ENCODE results near the gene DUSP16.

Gene DUSP16

GRCh38 chr12:12560587-12561370 is 1.9 kb downstream of the DUSP16 start:
- H4K91ac ChIP-seq (ENCODE audit: low read depth, low read length, poor library complexity) = no peak overlapping the region
- no peak overlapping the region for H2AK5ac ChIP-seq (ENCODE audit: low read depth, low read length)
- H3K23ac ChIP-seq (ENCODE audit: low read depth, low read length, poor library complexity) = no peak overlapping the region
- peak overlapping the region; percentile 88 for H2AFZ ChIP-seq (ENCODE audit: low read length)
- H4K8ac ChIP-seq (ENCODE audit: low read depth, low read length) = no peak overlapping the region
- no peak overlapping the region for H2BK12ac ChIP-seq (ENCODE audit: low read length)
- no peak overlapping the region for H3K9ac ChIP-seq (ENCODE audit: low read depth, low read length, poor library complexity)
- DNase-seq (ENCODE audit: low spot score) = peak; percentile 17
- peak overlapping the region; percentile 48 for H3K4me2 ChIP-seq (ENCODE audit: insufficient read depth, low read length, poor library complexity, severe bottlenecking)
- no CpG with 5 or more reads among the region's 9 CpGs for WGBS, 2 donors (ENCODE audit: extremely low coverage in 2 of 2, insufficient read length in 2 of 2, insufficient replicate concordance in 1 of 2)
- no peak overlapping the region for H2BK5ac ChIP-seq (ENCODE audit: low read length)
- peaks cover 2 to 5% of the 10 kb centered on the region in 2 donors for H3K9me3 ChIP-seq (replicated peaks in 1 of 2; ENCODE audit: control insufficient read depth in 2 of 2, insufficient read depth in 1 of 2, low read depth in 1 of 2, low read length in 2 of 2)
- H3K14ac ChIP-seq (ENCODE audit: low read length) = no peak overlapping the region
- no peak overlapping the region for H3K18ac ChIP-seq (ENCODE audit: low read length)
- H2BK120ac ChIP-seq (ENCODE audit: low read depth, low read length) = no peak overlapping the region
- peaks cover 2 to 7% of the 10 kb centered on the region in 2 donors for H3K4me1 ChIP-seq (ENCODE audit: control insufficient read depth in 2 of 2, insufficient read depth in 1 of 2, low read depth in 1 of 2, low read length in 2 of 2)
- no peak overlapping the region for H3K4ac ChIP-seq (ENCODE audit: low read length)
- H3K27me3 ChIP-seq (ENCODE audit: control insufficient read depth in 3 of 3, insufficient read depth in 3 of 3, low read depth in 1 of 3, low read length in 3 of 3) = no peaks in the 10 kb centered on the region
- H3K79me1 ChIP-seq (ENCODE audit: low read depth, low read length) = no peaks in the 10 kb centered on the region
- H3K4me3 ChIP-seq (ENCODE audit: low read length in 2 of 2) = peak overlapping the region; percentile 68 to 99
- H3K27ac ChIP-seq (replicated peaks; ENCODE audit: low read length) = no peak overlapping the region
- no peak overlapping the region for H2BK15ac ChIP-seq (ENCODE audit: low read length)
- no peaks in the 10 kb centered on the region for H3K36me3 ChIP-seq (replicated peaks in 1 of 2; ENCODE audit: control insufficient read depth in 2 of 2, insufficient read depth in 2 of 2, low read length in 2 of 2)

- no peaks in the 10 kb centered on the region for H3K36me3 ChIP-seq (replicated peaks in 1 of 2; ENCODE audit: control insufficient read depth in 2 of 2, insufficient read depth in 2 of 2, low read length in 2 of 2)
- no peak overlapping the region for H2AFZ ChIP-seq (ENCODE audit: low read length)
- WGBS, 2 donors (ENCODE audit: extremely low coverage in 2 of 2, insufficient read length in 2 of 2, insufficient replicate concordance in 1 of 2) = no CpG with 5 or more reads among the region's 3 CpGs
- H3K4me3 ChIP-seq (ENCODE audit: low read length in 2 of 2) = no peak overlapping the region
- no peak overlapping the region for H3K18ac ChIP-seq (ENCODE audit: low read length)
- peaks cover 2 to 7% of the 10 kb centered on the region in 2 donors for H3K4me1 ChIP-seq (ENCODE audit: control insufficient read depth in 2 of 2, insufficient read depth in 1 of 2, low read depth in 1 of 2, low read length in 2 of 2)
- H3K4me2 ChIP-seq (ENCODE audit: insufficient read depth, low read length, poor library complexity, severe bottlenecking) = no peak overlapping the region
- H2AK5ac ChIP-seq (ENCODE audit: low read depth, low read length) = no peak overlapping the region
- H3K9me3 ChIP-seq (replicated peaks in 1 of 2; ENCODE audit: control insufficient read depth in 2 of 2, insufficient read depth in 1 of 2, low read depth in 1 of 2, low read length in 2 of 2) = peaks cover under 1% of the 10 kb centered on the region in 2 donors
- no peak for DNase-seq (ENCODE audit: low spot score)
- H4K91ac ChIP-seq (ENCODE audit: low read depth, low read length, poor library complexity) = no peak overlapping the region
- no peak overlapping the region for H2BK5ac ChIP-seq (ENCODE audit: low read length)
- no peaks in the 10 kb centered on the region for H3K27me3 ChIP-seq (ENCODE audit: control insufficient read depth in 3 of 3, insufficient read depth in 3 of 3, low read depth in 1 of 3, low read length in 3 of 3)
- no peak overlapping the region for H2BK15ac ChIP-seq (ENCODE audit: low read length)
- no peak overlapping the region for H3K27ac ChIP-seq (replicated peaks; ENCODE audit: low read length)
- H3K79me1 ChIP-seq (ENCODE audit: low read depth, low read length) = no peaks in the 10 kb centered on the region
- H3K9ac ChIP-seq (ENCODE audit: low read depth, low read length, poor library complexity) = no peak overlapping the region
- no peak overlapping the region for H4K8ac ChIP-seq (ENCODE audit: low read depth, low read length)
- no peak overlapping the region for H2BK12ac ChIP-seq (ENCODE audit: low read length)
- H2BK120ac ChIP-seq (ENCODE audit: low read depth, low read length) = no peak overlapping the region
- no peak overlapping the region for H3K14ac ChIP-seq (ENCODE audit: low read length)
- H3K23ac ChIP-seq (ENCODE audit: low read depth, low read length, poor library complexity) = no peak overlapping the region
- H3K4ac ChIP-seq (ENCODE audit: low read length) = no peak overlapping the region
Measured at GRCh38 chr12:12559719-12560296, 2.9 kb downstream of the DUSP16 start.

GRCh38 chr12:12558291-12558690 is 4.4 kb downstream of the DUSP16 start:
- Histone ChIP-seq H2BK15ac (ENCODE audit: low read length) (no peak overlapping the region), H2AFZ (ENCODE audit: low read length) (no peak overlapping the region), H4K8ac (ENCODE audit: low read depth, low read length) (no peak overlapping the region), H3K79me1 (ENCODE audit: low read depth, low read length) (peaks cover 2% of the 10 kb centered on the region), H3K27ac (replicated peaks; ENCODE audit: low read length) (no peak overlapping the region), H3K4ac (ENCODE audit: low read length) (no peak overlapping the region), H3K18ac (ENCODE audit: low read length) (no peak overlapping the region), H3K4me1 (ENCODE audit: control insufficient read depth in 2 of 2, insufficient read depth in 1 of 2, low read depth in 1 of 2, low read length in 2 of 2) (peaks cover 0 to 7% of the 10 kb centered on the region in 2 donors), H3K4me3 (ENCODE audit: low read length in 2 of 2) (no peak overlapping the region), H3K23ac (ENCODE audit: low read depth, low read length, poor library complexity) (no peak overlapping the region), H2AK5ac (ENCODE audit: low read depth, low read length) (no peak overlapping the region), H3K27me3 (ENCODE audit: control insufficient read depth in 3 of 3, insufficient read depth in 3 of 3, low read depth in 1 of 3, low read length in 3 of 3) (no peaks in the 10 kb centered on the region), H4K91ac (ENCODE audit: low read depth, low read length, poor library complexity) (no peak overlapping the region), H3K14ac (ENCODE audit: low read length) (no peak overlapping the region), H2BK5ac (ENCODE audit: low read length) (no peak overlapping the region), H3K9me3 (replicated peaks in 1 of 2; ENCODE audit: control insufficient read depth in 2 of 2, insufficient read depth in 1 of 2, low read depth in 1 of 2, low read length in 2 of 2) (no peaks in the 10 kb centered on the region), H2BK120ac (ENCODE audit: low read depth, low read length) (no peak overlapping the region), H3K9ac (ENCODE audit: low read depth, low read length, poor library complexity) (no peak overlapping the region), H3K36me3 (replicated peaks in 1 of 2; ENCODE audit: control insufficient read depth in 2 of 2, insufficient read depth in 2 of 2, low read length in 2 of 2) (no peaks in the 10 kb centered on the region), H2BK12ac (ENCODE audit: low read length) (no peak overlapping the region), H3K4me2 (ENCODE audit: insufficient read depth, low read length, poor library complexity, severe bottlenecking) (no peak overlapping the region)
- DNase-seq (ENCODE audit: low spot score) = no peak
- no CpG with 5 or more reads among the region's 4 CpGs for WGBS, 2 donors (ENCODE audit: extremely low coverage in 2 of 2, insufficient read length in 2 of 2, insufficient replicate concordance in 1 of 2)

- Histone ChIP-seq H3K18ac (ENCODE audit: low read length) (no peak overlapping the region), H3K4me1 (ENCODE audit: control insufficient read depth in 2 of 2, insufficient read depth in 1 of 2, low read depth in 1 of 2, low read length in 2 of 2) (peaks cover 0 to 5% of the 10 kb centered on the region in 2 donors), H3K79me1 (ENCODE audit: low read depth, low read length) (peaks cover 2% of the 10 kb centered on the region), H3K9me3 (replicated peaks in 1 of 2; ENCODE audit: control insufficient read depth in 2 of 2, insufficient read depth in 1 of 2, low read depth in 1 of 2, low read length in 2 of 2) (no peaks in the 10 kb centered on the region), H3K23ac (ENCODE audit: low read depth, low read length, poor library complexity) (no peak overlapping the region), H2BK12ac (ENCODE audit: low read length) (no peak overlapping the region), H3K4ac (ENCODE audit: low read length) (no peak overlapping the region), H2BK15ac (ENCODE audit: low read length) (no peak overlapping the region), H4K91ac (ENCODE audit: low read depth, low read length, poor library complexity) (no peak overlapping the region), H2AFZ (ENCODE audit: low read length) (no peak overlapping the region), H3K4me3 (ENCODE audit: low read length in 2 of 2) (no peak overlapping the region), H3K27me3 (ENCODE audit: control insufficient read depth in 3 of 3, insufficient read depth in 3 of 3, low read depth in 1 of 3, low read length in 3 of 3) (no peaks in the 10 kb centered on the region), H3K36me3 (replicated peaks in 1 of 2; ENCODE audit: control insufficient read depth in 2 of 2, insufficient read depth in 2 of 2, low read length in 2 of 2) (no peaks in the 10 kb centered on the region), H3K4me2 (ENCODE audit: insufficient read depth, low read length, poor library complexity, severe bottlenecking) (no peak overlapping the region), H4K8ac (ENCODE audit: low read depth, low read length) (no peak overlapping the region), H3K9ac (ENCODE audit: low read depth, low read length, poor library complexity) (no peak overlapping the region), H3K14ac (ENCODE audit: low read length) (no peak overlapping the region), H3K27ac (replicated peaks; ENCODE audit: low read length) (no peak overlapping the region), H2AK5ac (ENCODE audit: low read depth, low read length) (no peak overlapping the region), H2BK5ac (ENCODE audit: low read length) (no peak overlapping the region), H2BK120ac (ENCODE audit: low read depth, low read length) (no peak overlapping the region)
- WGBS, 2 donors (ENCODE audit: extremely low coverage in 2 of 2, insufficient read length in 2 of 2, insufficient replicate concordance in 1 of 2) = no CpG with 5 or more reads among the region's 3 CpGs
- DNase-seq (ENCODE audit: low spot score) = no peak
Measured at GRCh38 chr12:12557733-12558132, 4.9 kb downstream of the DUSP16 start.
